ENCODE results near the gene KRTAP10-10.
A peak's percentile ranks its signal among the peaks of the same experiment; 100 is the strongest.
"Not testable (repeated sequence)": the region's sequence is repeated elsewhere in the genome, so short reads cannot be mapped to it uniquely, and the experiment has no call there.

KRTAP10-10 gene

GRCh38 chr21:44653656-44654575 lies 16.8 kb downstream of the KRTAP10-10 start:
- peak; percentile 56 for DNase-seq

GRCh38 chr21:44654576-44655175 lies 17.5 kb downstream of the KRTAP10-10 start, which contains the start of gene KRTAP12-4:
TSS of gene KRTAP12-4 (minus strand) at chr21:44654659. CDS start at chr21:44654614, 45 bp downstream.
- DNase-seq: no peak

- no peak for DNase-seq
These were observed 19.7 kb downstream of the KRTAP10-10 start for GRCh38 chr21:44656868-44657267.

- peak; percentile 42 for DNase-seq
These were observed 20.7 kb downstream of the KRTAP10-10 start, which contains the start of gene KRTAP12-3 for GRCh38 chr21:44657635-44658540. TSS of gene KRTAP12-3 (plus strand) at chr21:44657932. CDS start at chr21:44657980, 48 bp downstream.

GRCh38 chr21:44658541-44658910 lies 21.4 kb downstream of the KRTAP10-10 start:
- DNase-seq: no peak

GRCh38 chr21:44658913-44659595 lies 21.9 kb downstream of the KRTAP10-10 start:
- DNase-seq: no peak

GRCh38 chr21:44661567-44661966 lies 24.4 kb downstream of the KRTAP10-10 start:
- not testable (repeated sequence) for DNase-seq

- no peak for DNase-seq
These were observed 27.5 kb downstream of the KRTAP10-10 start for GRCh38 chr21:44664691-44665090.

- DNase-seq: no peak
These were observed 29.5 kb downstream of the KRTAP10-10 start, which contains the start of gene KRTAP12-2 for GRCh38 chr21:44666401-44667320. TSS of gene KRTAP12-2 (minus strand) at chr21:44666927. CDS start at chr21:44666886, 41 bp downstream.

- DNase-seq: no peak
These were observed 30.5 kb downstream of the KRTAP10-10 start for GRCh38 chr21:44667612-44668011.

GRCh38 chr21:44670642-44671432 lies 33.7 kb downstream of the KRTAP10-10 start:
- DNase-seq: no peak

- DNase-seq: no peak
These were observed 34.8 kb downstream of the KRTAP10-10 start for GRCh38 chr21:44671911-44672310.

GRCh38 chr21:44677881-44678280 lies 40.7 kb downstream of the KRTAP10-10 start:
- DNase-seq: no peak

GRCh38 chr21:44681152-44681551 lies 44.0 kb downstream of the KRTAP10-10 start:
- DNase-seq: no peak

GRCh38 chr21:44681861-44682579 lies 44.9 kb downstream of the KRTAP10-10 start, which contains the start of gene KRTAP12-1:
TSS of gene KRTAP12-1 (minus strand) at chr21:44682163. CDS start at chr21:44682123, 40 bp downstream.
- DNase-seq: no peak

- DNase-seq: no peak
These were observed 45.5 kb downstream of the KRTAP10-10 start for GRCh38 chr21:44682580-44683151.

GRCh38 chr21:44684077-44684476 lies 46.9 kb downstream of the KRTAP10-10 start:
- DNase-seq: no peak

GRCh38 chr21:44684483-44684882 lies 47.3 kb downstream of the KRTAP10-10 start:
- DNase-seq: no peak

GRCh38 chr21:44685050-44685449 lies 47.9 kb downstream of the KRTAP10-10 start:
- not testable (repeated sequence) for DNase-seq

Measured in effector CD4-positive, alpha-beta T cell (primary cell).